Measurements from ENCODE around the gene UNC5C. TPM values are rescaled to one million over a fixed set of nuclear protein-coding genes. Genes with fewer than 3 reads are reported as not detected.
A peak's percentile ranks its signal among the peaks of the same experiment; 100 is the strongest.

The UNC5C gene
- total and polyA plus RNA-seq, 10 donors = 0.43 to 15.7 (median 7.8) TPM

GRCh38 chr4:95431678-95432077, 117.1 kb downstream of the UNC5C start:
- no peaks in the 10 kb centered on the region for H3K9me3 ChIP-seq
- no peaks in the 10 kb centered on the region for H3K36me3 ChIP-seq
- H3K4me3 ChIP-seq = no peak overlapping the region
- intact Hi-C loops (cut with DNase I; ENCODE audit: low total_unique reads) = no loop called here
- no peak for DNase-seq
- H3K27ac ChIP-seq = no peak overlapping the region
- WGBS, 5 donors = 60 to 71% (median 66%) methylated on average over 2 of the region's 2 CpGs
- no peaks in the 10 kb centered on the region for H3K27me3 ChIP-seq (replicated peaks in 1 of 7)
- TF ChIP-seq POLR2A (IDR thresholded peaks at IDR 0.05) (no peak), POLR2AphosphoS5 (IDR thresholded peaks at IDR 0.05) (no peak)
- TF ChIP-seq, protein P1, sequence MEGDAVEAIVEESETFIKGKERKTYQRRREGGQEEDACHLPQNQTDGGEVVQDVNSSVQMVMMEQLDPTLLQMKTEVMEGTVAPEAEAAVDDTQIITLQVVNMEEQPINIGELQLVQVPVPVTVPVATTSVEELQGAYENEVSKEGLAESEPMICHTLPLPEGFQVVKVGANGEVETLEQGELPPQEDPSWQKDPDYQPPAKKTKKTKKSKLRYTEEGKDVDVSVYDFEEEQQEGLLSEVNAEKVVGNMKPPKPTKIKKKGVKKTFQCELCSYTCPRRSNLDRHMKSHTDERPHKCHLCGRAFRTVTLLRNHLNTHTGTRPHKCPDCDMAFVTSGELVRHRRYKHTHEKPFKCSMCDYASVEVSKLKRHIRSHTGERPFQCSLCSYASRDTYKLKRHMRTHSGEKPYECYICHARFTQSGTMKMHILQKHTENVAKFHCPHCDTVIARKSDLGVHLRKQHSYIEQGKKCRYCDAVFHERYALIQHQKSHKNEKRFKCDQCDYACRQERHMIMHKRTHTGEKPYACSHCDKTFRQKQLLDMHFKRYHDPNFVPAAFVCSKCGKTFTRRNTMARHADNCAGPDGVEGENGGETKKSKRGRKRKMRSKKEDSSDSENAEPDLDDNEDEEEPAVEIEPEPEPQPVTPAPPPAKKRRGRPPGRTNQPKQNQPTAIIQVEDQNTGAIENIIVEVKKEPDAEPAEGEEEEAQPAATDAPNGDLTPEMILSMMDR (IDR thresholded peaks at IDR 0.05 in 8 of 11, conservative IDR thresholded peaks at IDR 0.05 in 3 of 11) = no peak
- H3K4me1 ChIP-seq = no peaks in the 10 kb centered on the region

DNA sequence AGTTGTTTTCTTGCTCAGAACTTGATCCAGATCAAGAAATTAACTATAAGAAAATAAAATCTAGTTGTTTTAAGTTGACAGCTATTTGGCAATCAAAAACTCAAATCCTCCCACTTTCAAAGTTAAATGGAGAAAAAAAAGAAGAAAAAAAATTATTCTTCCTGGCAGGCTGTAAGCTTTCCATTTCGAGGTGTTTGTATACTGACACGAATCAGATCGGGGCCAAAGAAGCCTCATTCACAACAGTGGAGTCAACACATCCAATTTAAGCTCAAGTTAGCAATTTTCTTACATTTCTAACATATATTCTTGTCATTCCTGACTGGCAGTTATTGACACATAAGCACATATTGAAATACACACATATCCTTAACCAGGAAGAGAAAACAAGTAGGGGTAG, 119.4 kb downstream of the UNC5C start:
- Histone ChIP-seq H3K4me1 (no peaks in the 10 kb centered on the region), H3K27ac (peak overlapping the region in 1 of 8 donors; percentile 10), H3K27me3 (replicated peaks in 1 of 7) (no peaks in the 10 kb centered on the region), H3K36me3 (no peaks in the 10 kb centered on the region), H3K9me3 (no peaks in the 10 kb centered on the region), H3K4me3 (no peak overlapping the region)
- intact Hi-C loops (cut with DNase I; ENCODE audit: low total_unique reads) = no loop called here
- TF ChIP-seq POLR2A (IDR thresholded peaks at IDR 0.05) (no peak), POLR2AphosphoS5 (IDR thresholded peaks at IDR 0.05) (no peak)
- TF ChIP-seq, protein P1 (IDR thresholded peaks at IDR 0.05 in 8 of 11, conservative IDR thresholded peaks at IDR 0.05 in 3 of 11) = no peak
- WGBS, 5 donors = 48 to 84% (median 71%) methylated on average over 3 of the region's 3 CpGs
- DNase-seq = no peak

GRCh38 chr4:95428291-95429070, 120.3 kb downstream of the UNC5C start:
- H3K4me3 ChIP-seq = no peak overlapping the region
- H3K36me3 ChIP-seq = no peaks in the 10 kb centered on the region
- TF ChIP-seq, protein P1 (IDR thresholded peaks at IDR 0.05 in 8 of 11, conservative IDR thresholded peaks at IDR 0.05 in 3 of 11) = no peak
- TF ChIP-seq POLR2AphosphoS5 (IDR thresholded peaks at IDR 0.05) (no peak), POLR2A (IDR thresholded peaks at IDR 0.05) (no peak)
- 71 to 81% (median 78%) methylated on average over 2 of the region's 2 CpGs for WGBS, 5 donors
- H3K27me3 ChIP-seq (replicated peaks in 1 of 7) = no peaks in the 10 kb centered on the region
- DNase-seq = no peak
- H3K9me3 ChIP-seq = no peaks in the 10 kb centered on the region
- no peaks in the 10 kb centered on the region for H3K4me1 ChIP-seq
- intact Hi-C loops (cut with DNase I; ENCODE audit: low total_unique reads) = no loop called here
- peak overlapping the region in 2 of 8 donors; percentile 10 to 11 for H3K27ac ChIP-seq

DNA sequence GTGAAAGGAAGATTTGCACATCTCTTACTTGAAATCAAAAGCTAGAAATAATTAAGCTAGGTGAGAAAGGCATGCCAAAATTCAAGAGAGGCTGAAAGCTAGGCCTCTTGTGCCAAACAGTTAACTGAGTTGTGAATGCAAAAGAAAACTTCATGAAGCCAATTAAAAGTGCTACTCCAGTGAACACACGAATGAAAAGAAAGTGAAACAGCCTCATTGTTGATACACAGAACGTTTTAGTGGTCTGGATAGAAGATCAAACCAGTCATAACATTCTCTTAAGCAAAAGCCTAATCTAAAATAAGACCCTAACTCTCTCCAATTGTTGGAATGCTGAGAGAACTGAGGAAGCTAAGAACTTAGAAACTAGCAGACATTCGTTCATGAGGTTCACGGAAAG, 122.3 kb downstream of the UNC5C start:
- WGBS, 5 donors = 64 to 76% (median 66%) methylated on average over 4 of the region's 4 CpGs
- Histone ChIP-seq H3K9me3 (no peaks in the 10 kb centered on the region), H3K27ac (peak overlapping the region in 1 of 8 donors; percentile 17), H3K4me3 (no peak overlapping the region), H3K36me3 (no peaks in the 10 kb centered on the region), H3K4me1 (no peaks in the 10 kb centered on the region), H3K27me3 (replicated peaks in 1 of 7) (no peaks in the 10 kb centered on the region)
- TF ChIP-seq, protein P1 (IDR thresholded peaks at IDR 0.05 in 8 of 11, conservative IDR thresholded peaks at IDR 0.05 in 3 of 11) = no peak
- TF ChIP-seq POLR2A (IDR thresholded peaks at IDR 0.05) (no peak), POLR2AphosphoS5 (IDR thresholded peaks at IDR 0.05) (no peak)
- no peak for DNase-seq
- intact Hi-C loops (cut with DNase I; ENCODE audit: low total_unique reads) = no loop called here

Data from spleen (tissue), 11 donors.